Thymus (tissue), 11 donors: ENCODE results near the gene HPCAL1. TPM values are rescaled to one million over a fixed set of nuclear protein-coding genes. Genes with fewer than 3 reads are reported as not detected.
A peak's percentile ranks its signal among the peaks of the same experiment; 100 is the strongest.
"Not testable (repeated sequence)": the region's sequence is repeated elsewhere in the genome, so short reads cannot be mapped to it uniquely, and the experiment has no call there.

Experiments
- DNase-seq, 9 donors: peaks; one replicate each; pipeline ENCODE4 v3.0.0-alpha.2; 2013; ENCODE audit warnings: low spot score in 9 of 9, low read depth in 6 of 9, missing footprints in 1 of 9
- H3K27ac ChIP-seq, 2 donors: one replicate each; pipeline ENCODE4 v1.5.1; 2013; ENCODE audit warnings: control low read depth in 1 of 2, low read depth in 1 of 2, low read length in 1 of 2, mild to moderate bottlenecking in 1 of 2, moderate library complexity in 1 of 2
- H3K27me3 ChIP-seq, 2 donors: one replicate each; pipeline ENCODE4 v1.5.1; 2013; ENCODE audit warnings: low read length in 1 of 2; ENCODE audit not compliant: control insufficient read depth in 2 of 2, insufficient read depth in 1 of 2
- H3K36me3 ChIP-seq, 2 donors: one replicate each; pipeline ENCODE4 v1.5.1; 2013; ENCODE audit warnings: low read length in 1 of 2, mild to moderate bottlenecking in 1 of 2, moderate library complexity in 1 of 2; ENCODE audit not compliant: control insufficient read depth in 2 of 2, insufficient read depth in 2 of 2
- H3K4me1 ChIP-seq, 2 donors: one replicate each; pipeline ENCODE4 v1.5.1; 2013; ENCODE audit warnings: low read length in 2 of 2; ENCODE audit not compliant: control insufficient read depth in 2 of 2, insufficient read depth in 2 of 2
- H3K4me3 ChIP-seq, 2 donors: one replicate each; pipeline ENCODE4 v1.5.1; 2013; ENCODE audit warnings: low read length in 2 of 2, control low read depth in 1 of 2, mild to moderate bottlenecking in 1 of 2
- H3K9me3 ChIP-seq, 2 donors: one replicate each; pipeline ENCODE4 v1.5.1; 2013; ENCODE audit warnings: low read length in 1 of 2, mild to moderate bottlenecking in 1 of 2; ENCODE audit not compliant: control insufficient read depth in 2 of 2, insufficient read depth in 1 of 2
- WGBS: extraction: QIAGEN DNeasy Blood & Tissue Kit; methylation state at CpG from one replicate; pipeline ENCODE4 v1.1.7; 2013; 5-methylcytosine and 5-hydroxymethylcytosine counted together
- polyA plus RNA-seq: library from polyadenylated mRNA; stranded (reverse); fragments of 200-250 nt; gene quantifications from one replicate; pipeline ENCODE4 v1.2.3, GENCODE V29; 2013
- total RNA-seq: library from RNA; stranded (reverse); fragments of 120-200 nt; gene quantifications from one replicate; pipeline ENCODE4 v1.2.4, GENCODE V29; 2013
- donor health status: healthy.

HPCAL1 gene
- total and polyA plus RNA-seq, 2 donors = 12.6 to 47.9 TPM

DNA sequence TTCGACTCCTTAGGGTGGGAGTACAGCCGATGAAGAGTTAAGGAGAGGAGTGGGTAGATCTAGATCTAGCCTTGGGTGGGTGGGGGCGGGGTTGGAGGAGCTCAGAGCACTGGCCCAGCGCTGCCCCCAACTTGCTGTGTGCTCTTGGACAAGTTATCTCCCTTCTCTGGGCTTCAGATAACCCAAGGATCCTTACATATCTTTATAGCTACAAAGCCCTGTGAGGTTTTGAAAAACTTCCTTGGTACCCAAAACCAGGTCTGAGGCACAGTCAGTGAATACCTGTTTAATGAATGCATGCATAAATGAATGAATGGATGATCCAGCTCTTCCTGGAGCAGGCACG, 146.8 kb downstream of the HPCAL1 start:
- peak overlapping the region; percentile 50 to 80 for H3K4me3 ChIP-seq
- peaks cover 10 to 50% of the 10 kb centered on the region in 2 donors for H3K4me1 ChIP-seq
- H3K36me3 ChIP-seq = peaks cover 1 to 8% of the 10 kb centered on the region in 2 donors
- peaks cover 0 to 3% of the 10 kb centered on the region in 2 donors for H3K27me3 ChIP-seq
- WGBS = 79% methylated on average over 5 of the region's 5 CpGs
- H3K9me3 ChIP-seq = peaks cover 0 to 4% of the 10 kb centered on the region in 2 donors
- H3K27ac ChIP-seq = peak overlapping the region; percentile 98 to 99
- no peak for DNase-seq

DNA sequence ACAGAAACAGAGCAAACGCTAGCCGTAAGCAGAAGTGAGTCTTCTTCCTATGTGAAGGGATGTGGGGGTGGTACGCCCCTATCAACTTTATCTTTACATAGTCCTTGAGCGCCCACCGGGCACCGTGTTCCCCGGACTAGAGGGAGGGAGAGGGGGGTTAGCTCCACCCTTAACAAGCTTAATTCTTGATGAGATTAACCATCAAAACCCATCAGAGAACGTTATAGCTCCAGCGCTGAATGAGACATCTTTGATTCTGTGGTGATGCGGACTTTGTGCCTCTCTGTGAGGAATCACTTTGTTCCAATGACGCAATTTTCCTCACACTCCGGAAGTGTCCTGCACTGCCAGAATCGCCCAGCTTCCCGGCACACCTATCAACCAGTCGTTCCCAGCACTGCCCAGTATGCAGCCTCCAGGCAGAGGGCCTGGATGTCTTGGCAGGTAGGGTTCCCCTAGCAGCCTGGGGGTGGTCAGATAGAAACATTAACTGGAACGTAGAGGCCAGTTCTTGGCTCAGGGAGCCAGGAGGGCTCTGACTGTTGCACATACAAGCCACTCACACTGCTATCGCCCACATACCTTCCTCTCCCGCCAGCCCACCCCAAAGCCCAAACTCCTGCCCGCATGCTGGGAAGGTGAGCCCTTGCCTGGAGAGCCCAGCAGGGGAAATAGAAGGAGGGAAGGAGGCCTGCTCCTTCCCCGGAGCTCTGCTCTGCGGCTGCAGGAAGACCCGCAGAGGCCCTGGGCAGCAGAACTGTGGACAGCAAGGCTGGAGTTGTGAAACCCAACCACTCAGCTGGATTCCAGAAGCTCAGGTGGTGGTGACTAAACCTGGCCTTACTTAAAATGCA, 147.4 kb downstream of the HPCAL1 start:
- Histone ChIP-seq H3K36me3 (peaks cover 0 to 2% of the 10 kb centered on the region in 2 donors), H3K4me3 (no peak overlapping the region), H3K9me3 (peaks cover 0 to 4% of the 10 kb centered on the region in 2 donors), H3K27me3 (peaks cover 0 to 3% of the 10 kb centered on the region in 2 donors), H3K4me1 (peaks cover 10 to 54% of the 10 kb centered on the region in 2 donors), H3K27ac (peak overlapping the region in 1 of 2 donors; percentile 25)
- DNase-seq = no peak
- 95% methylated on average over 22 of the region's 22 CpGs for whole genome bisulfite sequencing

DNA sequence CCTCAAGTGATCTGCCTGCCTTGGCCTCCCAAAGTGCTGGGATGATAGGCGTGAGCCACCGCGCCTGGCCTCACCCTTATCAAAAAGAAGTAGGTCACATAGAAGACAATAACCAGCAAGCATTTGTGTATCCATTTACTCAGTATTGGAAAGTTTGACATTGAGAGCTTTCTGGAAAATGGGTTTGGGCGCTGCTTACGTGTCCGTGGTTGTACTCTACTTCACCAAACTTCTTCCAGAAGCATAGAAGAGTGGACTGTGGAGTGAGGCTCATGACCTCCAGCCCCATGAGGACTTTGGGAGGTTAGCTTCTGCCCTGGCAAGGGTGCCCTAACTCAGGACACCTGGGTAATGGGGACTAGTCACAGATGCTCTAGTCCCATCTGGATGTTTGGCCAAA, 149.1 kb downstream of the HPCAL1 start:
- DNase-seq = no peak
- Histone ChIP-seq H3K9me3 (peaks cover 0 to 4% of the 10 kb centered on the region in 2 donors), H3K4me1 (peaks cover 10 to 46% of the 10 kb centered on the region in 2 donors), H3K36me3 (no peaks in the 10 kb centered on the region), H3K27me3 (peaks cover 0 to 3% of the 10 kb centered on the region in 2 donors), H3K27ac (no peak overlapping the region), H3K4me3 (no peak overlapping the region)
- 98% methylated on average over 6 of the region's 6 CpGs for WGBS

DNA sequence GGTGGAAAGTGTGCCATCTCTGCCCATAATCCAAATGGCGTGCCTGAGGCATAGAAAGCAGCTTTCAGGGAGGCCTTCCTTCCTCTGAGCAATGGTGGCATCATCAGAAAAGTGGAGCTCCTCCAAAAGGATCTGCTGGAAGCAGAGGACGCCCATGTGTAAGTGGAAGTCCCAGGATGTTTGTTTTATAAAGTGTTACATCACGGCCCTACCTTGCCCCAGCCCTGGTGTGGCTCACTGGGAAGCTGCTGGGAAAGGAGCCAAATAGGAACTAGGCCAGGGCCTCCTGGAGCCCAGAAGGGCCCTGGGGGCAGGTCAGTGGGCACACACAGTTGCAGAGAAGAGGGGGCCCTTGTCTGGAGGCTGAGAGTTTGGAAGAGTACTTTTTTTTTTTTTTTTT, 149.6 kb downstream of the HPCAL1 start:
- Histone ChIP-seq H3K9me3 (peaks cover 0 to 4% of the 10 kb centered on the region in 2 donors), H3K27me3 (peaks cover 0 to 3% of the 10 kb centered on the region in 2 donors), H3K4me3 (no peak overlapping the region), H3K4me1 (peaks cover 10 to 43% of the 10 kb centered on the region in 2 donors), H3K27ac (no peak overlapping the region), H3K36me3 (no peaks in the 10 kb centered on the region)
- no peak for DNase-seq
- 93% methylated on average over 3 of the region's 3 CpGs for WGBS

DNA sequence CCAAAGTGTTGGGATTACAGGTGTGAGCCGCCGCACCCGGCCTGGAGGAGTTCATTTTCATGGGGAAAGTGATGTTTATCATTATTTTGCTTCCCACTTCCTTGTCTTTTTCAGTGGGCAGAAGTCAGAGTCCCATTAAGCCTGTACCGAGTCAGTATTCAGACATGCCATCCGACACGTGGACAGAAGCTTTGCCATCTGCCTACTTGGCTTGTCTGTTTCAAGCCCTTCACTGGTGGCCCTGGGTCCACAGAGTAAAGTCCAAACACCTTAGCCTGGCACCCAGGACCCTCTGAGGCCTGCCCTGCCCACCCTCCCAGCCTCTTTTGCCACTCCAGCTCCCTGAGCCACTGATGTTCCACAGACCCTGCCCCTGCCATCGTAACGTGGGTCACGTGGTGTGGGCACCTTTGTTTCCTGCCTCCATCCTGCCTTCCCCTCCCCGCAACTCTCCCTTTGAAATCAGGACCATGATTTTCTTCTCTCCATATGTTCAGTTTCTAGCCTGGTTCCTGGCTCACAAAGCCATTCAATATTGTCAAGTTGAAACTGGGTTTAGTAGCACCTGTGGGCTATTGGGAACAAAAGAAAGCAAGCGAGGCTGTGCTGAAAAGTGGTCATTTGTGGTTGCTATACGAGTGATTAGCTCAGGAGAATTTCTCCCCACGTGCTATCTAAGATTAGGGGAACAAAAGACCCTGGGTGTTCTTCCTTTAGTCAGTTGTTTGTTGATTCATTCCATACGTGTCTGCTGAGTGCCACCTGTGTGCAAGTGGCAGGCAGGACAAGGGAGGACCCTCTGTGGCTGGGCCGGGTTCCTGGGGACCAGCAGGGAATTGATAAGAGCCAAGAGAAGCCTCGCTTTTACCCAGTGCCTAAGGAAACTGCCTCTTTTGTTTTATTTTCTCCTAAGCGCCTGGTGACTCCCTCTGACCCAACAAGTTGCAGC, 150.5 kb downstream of the HPCAL1 start:
- DNase-seq = peak in 1 of 9 donors; percentile 51
- 80% methylated on average over 17 of the region's 17 CpGs for WGBS
- Histone ChIP-seq H3K27ac (peak overlapping the region in 1 of 2 donors; percentile 40), H3K4me3 (no peak overlapping the region), H3K36me3 (no peaks in the 10 kb centered on the region), H3K27me3 (peaks cover 0 to 3% of the 10 kb centered on the region in 2 donors), H3K9me3 (peaks cover 0 to 4% of the 10 kb centered on the region in 2 donors), H3K4me1 (peaks cover 10 to 42% of the 10 kb centered on the region in 2 donors)

DNA sequence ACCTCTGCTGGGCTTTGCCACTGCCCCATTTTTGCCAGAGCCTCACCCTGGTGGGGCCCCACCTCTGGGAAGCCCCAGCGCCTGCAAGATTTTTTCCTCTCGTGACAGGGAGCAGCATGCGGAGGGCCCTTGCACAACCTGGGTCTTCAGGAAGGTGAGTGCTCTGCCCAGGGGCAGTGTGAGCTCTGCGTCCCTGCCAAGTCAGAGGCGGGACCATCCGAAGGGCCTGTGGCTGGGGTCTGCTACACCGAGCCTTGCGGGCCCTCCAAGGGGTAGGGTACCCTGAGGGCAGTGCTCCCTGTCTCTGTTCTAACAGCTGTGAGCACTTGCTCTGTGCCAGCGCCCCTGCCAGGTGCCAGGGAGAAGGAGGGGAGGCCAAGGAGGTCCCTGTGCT, 151.2 kb downstream of the HPCAL1 start:
- peaks cover 9 to 44% of the 10 kb centered on the region in 2 donors for H3K4me1 ChIP-seq
- H3K36me3 ChIP-seq = no peaks in the 10 kb centered on the region
- no peak for DNase-seq
- 98% methylated on average over 9 of the region's 9 CpGs for WGBS
- H3K27me3 ChIP-seq = peaks cover 0 to 3% of the 10 kb centered on the region in 2 donors
- H3K27ac ChIP-seq = no peak overlapping the region
- no peak overlapping the region for H3K4me3 ChIP-seq
- H3K9me3 ChIP-seq = peaks cover 0 to 4% of the 10 kb centered on the region in 2 donors

DNA sequence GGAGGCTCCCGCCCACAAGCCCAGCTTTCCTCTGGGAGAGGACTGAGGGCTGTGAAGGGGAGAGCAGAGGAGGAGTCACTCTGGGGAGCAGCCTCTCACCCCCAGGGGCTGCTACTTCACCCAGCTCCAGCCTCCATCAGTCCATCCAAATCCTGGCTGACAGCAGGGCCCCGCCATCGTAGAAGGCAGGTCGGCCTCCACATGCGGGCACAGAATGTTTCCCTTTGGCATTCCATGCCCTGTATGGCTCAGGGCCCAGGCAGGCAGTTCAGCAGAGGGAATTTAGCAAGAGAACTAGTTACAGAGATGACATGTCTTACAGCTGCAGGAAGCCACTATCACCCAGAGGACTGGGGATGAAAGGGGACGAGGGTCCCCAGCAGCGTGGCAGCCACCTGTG, 151.8 kb downstream of the HPCAL1 start:
- H3K27ac ChIP-seq = no peak overlapping the region
- H3K4me1 ChIP-seq = peaks cover 3 to 41% of the 10 kb centered on the region in 2 donors
- no peaks in the 10 kb centered on the region for H3K36me3 ChIP-seq
- no peak overlapping the region for H3K4me3 ChIP-seq
- DNase-seq = no peak
- 92% methylated on average over 7 of the region's 7 CpGs for WGBS
- H3K9me3 ChIP-seq = peaks cover 0 to 4% of the 10 kb centered on the region in 2 donors
- peaks cover 0 to 3% of the 10 kb centered on the region in 2 donors for H3K27me3 ChIP-seq

DNA sequence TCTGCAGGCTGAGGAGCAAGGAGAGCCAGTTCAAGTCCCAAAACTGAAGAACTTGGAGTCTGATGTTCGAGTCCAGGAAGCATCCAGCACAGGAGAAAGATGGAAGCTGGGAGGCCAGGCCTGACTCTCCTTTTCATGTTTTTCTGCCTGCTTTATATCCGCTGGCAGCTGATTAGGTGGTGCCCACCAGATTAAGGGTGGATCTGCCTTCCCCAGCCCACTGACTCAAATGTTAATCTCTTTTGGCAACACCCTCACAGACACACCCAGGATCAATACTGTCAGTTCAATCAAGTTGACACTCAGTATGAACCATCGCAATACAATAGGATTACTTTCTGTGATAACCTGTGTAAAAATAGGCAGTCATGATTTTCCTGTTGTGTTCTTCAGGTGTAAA, 154.5 kb downstream of the HPCAL1 start:
- H3K4me3 ChIP-seq, H3K36me3 ChIP-seq, H3K27ac ChIP-seq, DNase-seq, H3K27me3 ChIP-seq, H3K9me3 ChIP-seq: not testable (repeated sequence)
- 98% methylated on average over 3 of the region's 3 CpGs for WGBS
- H3K4me1 ChIP-seq = peaks cover 7 to 50% of the 10 kb centered on the region in 2 donors
